Lower lobe of right lung (tissue), 2 donors: ENCODE results near the gene GAS1. TPM values are rescaled to one million over a fixed set of nuclear protein-coding genes. Genes with fewer than 3 reads are reported as not detected.

Source experiments
- ATAC-seq, 2 donors: fragments of 200-7000 bp; cut with Tn5 transposase; one replicate each; pipeline ENCODE4 v1.9.1; 2020 to 2022; ENCODE audit warnings: mild to moderate bottlenecking in 2 of 2, moderate library complexity in 2 of 2
- DNase-seq: peaks from one replicate; pipeline ENCODE4 v3.0.0-alpha.2; 2020
- H3K27ac ChIP-seq: fragments of 200-600 bp; one replicate; pipeline ENCODE4 v1.8.0; 2022
- H3K27me3 ChIP-seq: fragments of 200-600 bp; one replicate; pipeline ENCODE4 v1.8.0; 2022; ENCODE audit warnings: low read depth
- H3K36me3 ChIP-seq: fragments of 200-600 bp; one replicate; pipeline ENCODE4 v1.8.0; 2022; ENCODE audit warnings: mild to moderate bottlenecking
- H3K4me1 ChIP-seq: fragments of 200-600 bp; one replicate; pipeline ENCODE4 v1.8.0; 2022
- H3K4me3 ChIP-seq: fragments of 200-600 bp; one replicate; pipeline ENCODE4 v1.8.0; 2022; ENCODE audit warnings: mild to moderate bottlenecking
- H3K9me3 ChIP-seq: fragments of 200-600 bp; one replicate; pipeline ENCODE4 v1.8.0; 2022
- CTCF ChIP-seq: fragments of 200-600 bp; IDR thresholded peaks from one replicate; pipeline ENCODE4 v1.8.0; 2022; ENCODE audit warnings: antibody characterized with exemption, mild to moderate bottlenecking
- intact Hi-C: fragments of 100-400 bp; cut with DNase I; formaldehyde crosslinking; loops from one replicate; pipeline ENCODE4 v1.11.0; 2022
- total RNA-seq: library from RNA; stranded (reverse); fragmentation: NEBNext Ultra II Directional; extraction: Animal tissue kit (Norgen Biotek cat#: 25700); gene quantifications from one replicate; pipeline ENCODE4 v1.2.1, GENCODE V29; 2021
- donor health status: DM: no; HTN: yes; CAD: no; lungs with severe emphysema.

Gene GAS1
- total RNA-seq, 1 donor from 2014 or later: 17.3 TPM

GRCh38 chr9:86965636-86966395, 18.5 kb upstream of the GAS1 start:
- no peak for DNase-seq

GRCh38 chr9:86962692-86963091, 15.4 kb upstream of the GAS1 start:
- H3K27ac ChIP-seq: no peak overlapping the region
- H3K27me3 ChIP-seq: peaks cover 32% of the 10 kb centered on the region
- H3K4me3 ChIP-seq: peak overlapping the region; percentile 20
- H3K4me1 ChIP-seq: no peaks in the 10 kb centered on the region
- ATAC-seq: no peak
- no peaks in the 10 kb centered on the region for H3K9me3 ChIP-seq
- no peak for TF ChIP-seq CTCF
- H3K36me3 ChIP-seq: no peaks in the 10 kb centered on the region
- no peak for DNase-seq
- intact Hi-C loops: no loop called here

More at GRCh38 chr9:86965636-86966395, 18.5 kb upstream of the GAS1 start:
- H3K36me3 ChIP-seq: no peaks in the 10 kb centered on the region
- no peak for ATAC-seq
- H3K27ac ChIP-seq: no peak overlapping the region
- H3K4me1 ChIP-seq: no peaks in the 10 kb centered on the region
- H3K9me3 ChIP-seq: no peaks in the 10 kb centered on the region
- peaks cover 19% of the 10 kb centered on the region for H3K27me3 ChIP-seq
- no peak for TF ChIP-seq CTCF
- no peak overlapping the region for H3K4me3 ChIP-seq
- intact Hi-C loops: no loop called here

- no peak overlapping the region for H3K4me3 ChIP-seq
- no peaks in the 10 kb centered on the region for H3K36me3 ChIP-seq
- ATAC-seq (no peak), DNase-seq (no peak)
- intact Hi-C loops: no loop called here
- H3K27me3 ChIP-seq: peaks cover 37% of the 10 kb centered on the region
- H3K4me1 ChIP-seq: no peaks in the 10 kb centered on the region
- no peak for TF ChIP-seq CTCF
- H3K27ac ChIP-seq: no peak overlapping the region
- H3K9me3 ChIP-seq: no peaks in the 10 kb centered on the region
Observed at GRCh38 chr9:86960938-86961337, 13.6 kb upstream of the GAS1 start.

- Histone ChIP-seq H3K27ac (no peak overlapping the region), H3K27me3 (peaks cover 36% of the 10 kb centered on the region), H3K4me1 (no peaks in the 10 kb centered on the region), H3K36me3 (no peaks in the 10 kb centered on the region), H3K9me3 (no peaks in the 10 kb centered on the region), H3K4me3 (no peak overlapping the region)
- intact Hi-C loops: no loop called here
- ATAC-seq: no peak
- no peak for DNase-seq
- TF ChIP-seq CTCF: no peak
Observed at GRCh38 chr9:86958203-86958602, 10.9 kb upstream of the GAS1 start.

GRCh38 chr9:86955561-86955960, 8.3 kb upstream of the GAS1 start:
- Histone ChIP-seq H3K27me3 (peaks cover 30% of the 10 kb centered on the region), H3K4me1 (no peaks in the 10 kb centered on the region), H3K9me3 (no peaks in the 10 kb centered on the region), H3K27ac (no peak overlapping the region), H3K4me3 (no peak overlapping the region), H3K36me3 (no peaks in the 10 kb centered on the region)
- intact Hi-C loops: no loop called here
- TF ChIP-seq CTCF: no peak
- no peak for DNase-seq
- ATAC-seq: no peak
